ENCODE results near the gene CCNE1. TPM values are rescaled to one million over a fixed set of nuclear protein-coding genes. Genes with fewer than 3 reads are reported as not detected.

The CCNE1 gene
- polyA plus RNA-seq, 3 donors: 1.7 TPM; not detected in 2

DNA sequence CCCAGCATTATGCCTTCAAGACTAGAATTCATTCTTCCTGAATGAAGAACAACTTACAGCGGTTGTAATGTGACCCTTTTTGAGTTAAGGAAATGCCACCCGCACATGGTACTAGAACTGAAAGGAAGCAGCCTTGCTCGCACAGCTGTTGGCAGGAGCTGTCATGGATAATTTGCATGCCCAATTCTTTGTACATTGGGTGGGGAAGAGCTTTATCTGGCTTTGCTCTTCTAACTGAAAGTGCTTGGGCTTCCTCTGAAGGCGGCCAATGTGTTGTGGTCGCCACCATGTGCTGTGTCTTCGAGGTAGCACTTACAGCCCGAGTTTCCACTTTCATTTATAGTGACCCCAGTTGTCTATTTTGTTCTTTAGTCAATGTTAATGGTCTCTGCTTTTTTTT lies 3.4 kb downstream of the CCNE1 start:
- H3K4me1 ChIP-seq (ENCODE audit: control insufficient read depth in 1 of 2, insufficient read depth in 2 of 2, low read length in 2 of 2): peaks cover 8 to 16% of the 10 kb centered on the region in 2 donors
- H3K9me3 Mint-ChIP-seq: peaks cover 0 to 1% (median 0%) of the 10 kb centered on the region in 7 donors
- H3K36me3 ChIP-seq (replicated peaks in 1 of 2; ENCODE audit: control insufficient read depth in 1 of 2, insufficient read depth in 2 of 2, low read length in 2 of 2): peaks cover 0 to 10% of the 10 kb centered on the region in 2 donors
- H3K27me3 ChIP-seq (ENCODE audit: control insufficient read depth in 2 of 2, insufficient read depth in 2 of 2, low read length in 2 of 2): no peaks in the 10 kb centered on the region
- H3K4me1 Mint-ChIP-seq: peaks cover 11% of the 10 kb centered on the region
- no peak overlapping the region for H3K27ac ChIP-seq (ENCODE audit: low read depth in 1 of 2, low read length in 2 of 2)
- H3K4me3 Mint-ChIP-seq: no peak overlapping the region
- H3K4me2 ChIP-seq (replicated peaks; ENCODE audit: extremely low read depth, low read length, poor library complexity, severe bottlenecking): no peak overlapping the region
- H3K4me3 ChIP-seq (replicated peaks in 1 of 3; ENCODE audit: low read depth in 2 of 3, low read length in 3 of 3): no peak overlapping the region
- H2AFZ ChIP-seq (ENCODE audit: insufficient read depth, low read depth, low read length, poor library complexity, severe bottlenecking): peak overlapping the region; percentile 59
- no peak overlapping the region for H3K27ac Mint-ChIP-seq
- peaks cover 10 to 12% of the 10 kb centered on the region in 2 donors for H3K36me3 Mint-ChIP-seq
- no peaks in the 10 kb centered on the region for H3K9me3 ChIP-seq (replicated peaks in 1 of 2; ENCODE audit: control insufficient read depth in 1 of 2, insufficient read depth in 1 of 2, low read length in 2 of 2)
- no peaks in the 10 kb centered on the region for H3K79me2 ChIP-seq (ENCODE audit: insufficient read depth, low read length)
- no peak for DNase-seq
- TF ChIP-seq, protein P1, sequence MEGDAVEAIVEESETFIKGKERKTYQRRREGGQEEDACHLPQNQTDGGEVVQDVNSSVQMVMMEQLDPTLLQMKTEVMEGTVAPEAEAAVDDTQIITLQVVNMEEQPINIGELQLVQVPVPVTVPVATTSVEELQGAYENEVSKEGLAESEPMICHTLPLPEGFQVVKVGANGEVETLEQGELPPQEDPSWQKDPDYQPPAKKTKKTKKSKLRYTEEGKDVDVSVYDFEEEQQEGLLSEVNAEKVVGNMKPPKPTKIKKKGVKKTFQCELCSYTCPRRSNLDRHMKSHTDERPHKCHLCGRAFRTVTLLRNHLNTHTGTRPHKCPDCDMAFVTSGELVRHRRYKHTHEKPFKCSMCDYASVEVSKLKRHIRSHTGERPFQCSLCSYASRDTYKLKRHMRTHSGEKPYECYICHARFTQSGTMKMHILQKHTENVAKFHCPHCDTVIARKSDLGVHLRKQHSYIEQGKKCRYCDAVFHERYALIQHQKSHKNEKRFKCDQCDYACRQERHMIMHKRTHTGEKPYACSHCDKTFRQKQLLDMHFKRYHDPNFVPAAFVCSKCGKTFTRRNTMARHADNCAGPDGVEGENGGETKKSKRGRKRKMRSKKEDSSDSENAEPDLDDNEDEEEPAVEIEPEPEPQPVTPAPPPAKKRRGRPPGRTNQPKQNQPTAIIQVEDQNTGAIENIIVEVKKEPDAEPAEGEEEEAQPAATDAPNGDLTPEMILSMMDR (IDR thresholded peaks at IDR 0.05): no peak
- no peaks in the 10 kb centered on the region for H4K20me1 ChIP-seq (ENCODE audit: insufficient read depth, low read length)
- no peak overlapping the region for H3K9ac ChIP-seq (ENCODE audit: insufficient read depth, low read length, poor library complexity, severe bottlenecking)
- 0% methylated on average over 3 of the region's 7 CpGs for WGBS (ENCODE audit: insufficient coverage)
- H3K27me3 Mint-ChIP-seq (ENCODE audit: low read depth in 3 of 3): peaks cover 3 to 7% (median 4%) of the 10 kb centered on the region in 3 donors
- intact Hi-C loops (cut with micrococcal nuclease): loop anchor here in 1 of 2 donors (10.0 kb wide), 1 partner anchor 130 kb away; the partner anchor contains the start of gene URI1

DNA sequence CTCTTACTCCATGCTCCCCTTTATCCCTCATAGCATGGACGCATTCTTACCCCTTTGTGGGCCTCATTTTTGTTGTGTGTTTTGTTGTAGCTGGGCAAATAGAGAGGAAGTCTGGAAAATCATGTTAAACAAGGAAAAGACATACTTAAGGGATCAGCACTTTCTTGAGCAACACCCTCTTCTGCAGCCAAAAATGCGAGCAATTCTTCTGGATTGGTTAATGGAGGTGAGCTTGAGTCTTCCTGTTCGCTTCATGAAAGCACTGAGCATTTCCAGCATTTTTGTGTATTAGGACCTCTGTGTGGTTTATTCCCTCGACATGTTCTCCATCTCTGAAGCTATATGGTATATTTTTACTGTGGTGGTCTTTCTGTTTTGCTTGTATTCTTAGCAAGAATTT lies 5.5 kb downstream of the CCNE1 start:
- H3K36me3 Mint-ChIP-seq: peaks cover 27 to 30% of the 10 kb centered on the region in 2 donors
- peaks cover 3 to 4% (median 3%) of the 10 kb centered on the region in 3 donors for H3K27me3 Mint-ChIP-seq (ENCODE audit: low read depth in 3 of 3)
- Histone ChIP-seq H3K27me3 (ENCODE audit: control insufficient read depth in 2 of 2, insufficient read depth in 2 of 2, low read length in 2 of 2) (no peaks in the 10 kb centered on the region), H2AFZ (ENCODE audit: insufficient read depth, low read depth, low read length, poor library complexity, severe bottlenecking) (no peak overlapping the region), H3K27ac (ENCODE audit: low read depth in 1 of 2, low read length in 2 of 2) (no peak overlapping the region), H3K4me3 (replicated peaks in 1 of 3; ENCODE audit: low read depth in 2 of 3, low read length in 3 of 3) (no peak overlapping the region), H3K9me3 (replicated peaks in 1 of 2; ENCODE audit: control insufficient read depth in 1 of 2, insufficient read depth in 1 of 2, low read length in 2 of 2) (no peaks in the 10 kb centered on the region), H4K20me1 (ENCODE audit: insufficient read depth, low read length) (no peaks in the 10 kb centered on the region), H3K4me1 (ENCODE audit: control insufficient read depth in 1 of 2, insufficient read depth in 2 of 2, low read length in 2 of 2) (peaks cover 4 to 7% of the 10 kb centered on the region in 2 donors), H3K79me2 (ENCODE audit: insufficient read depth, low read length) (no peaks in the 10 kb centered on the region), H3K4me2 (replicated peaks; ENCODE audit: extremely low read depth, low read length, poor library complexity, severe bottlenecking) (no peak overlapping the region), H3K36me3 (replicated peaks in 1 of 2; ENCODE audit: control insufficient read depth in 1 of 2, insufficient read depth in 2 of 2, low read length in 2 of 2) (peaks cover 6 to 23% of the 10 kb centered on the region in 2 donors), H3K9ac (ENCODE audit: insufficient read depth, low read length, poor library complexity, severe bottlenecking) (no peak overlapping the region)
- TF ChIP-seq, protein P1 (IDR thresholded peaks at IDR 0.05): no peak
- H3K4me1 Mint-ChIP-seq: peaks cover 4% of the 10 kb centered on the region
- no CpG with 5 or more reads among the region's 4 CpGs for WGBS (ENCODE audit: insufficient coverage)
- DNase-seq: no peak
- no peak overlapping the region for H3K4me3 Mint-ChIP-seq
- H3K27ac Mint-ChIP-seq: peak overlapping the region in 1 of 7 donors; percentile 19
- peaks cover 0 to 1% (median 0%) of the 10 kb centered on the region in 7 donors for H3K9me3 Mint-ChIP-seq
- intact Hi-C loops (cut with micrococcal nuclease): loop anchor here in 1 of 2 donors (10.0 kb wide), 1 partner anchor 127 kb away; the partner anchor contains the start of gene URI1
